ENCODE results near the gene SLC17A7. TPM values are rescaled to one million over a fixed set of nuclear protein-coding genes. Genes with fewer than 3 reads are reported as not detected.

SLC17A7 gene
- total RNA-seq, 1 experiment from 2014 or later: 1.6 TPM

DNA sequence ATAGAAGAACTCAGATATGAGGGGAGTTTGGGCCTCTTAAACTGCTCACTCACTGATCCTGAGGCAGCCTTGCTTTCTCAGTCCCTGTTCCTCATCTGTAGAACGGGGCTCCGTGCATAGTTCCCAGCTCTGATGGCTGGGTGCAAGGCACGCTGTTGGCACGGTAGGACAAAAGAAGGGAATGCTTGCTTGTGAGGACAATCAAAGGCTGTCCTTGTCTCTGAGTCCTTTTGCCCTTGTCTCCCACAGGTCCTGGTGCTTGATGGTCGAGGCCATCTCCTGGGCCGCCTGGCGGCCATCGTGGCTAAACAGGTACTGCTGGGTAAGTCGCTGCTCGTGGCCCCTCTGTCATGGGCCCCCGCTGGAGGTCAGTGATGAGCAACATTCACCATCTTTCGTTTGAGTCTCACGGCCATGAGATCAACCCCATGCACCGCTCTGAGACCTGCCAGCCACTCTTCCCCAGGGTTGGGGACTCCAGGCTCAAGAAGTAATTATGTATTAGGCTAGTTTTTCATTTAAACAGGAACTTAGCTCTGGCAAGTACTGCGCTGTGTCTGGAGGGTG, 48.4 kb upstream of the SLC17A7 start (continued):
- TF ChIP-seq, protein P1, sequence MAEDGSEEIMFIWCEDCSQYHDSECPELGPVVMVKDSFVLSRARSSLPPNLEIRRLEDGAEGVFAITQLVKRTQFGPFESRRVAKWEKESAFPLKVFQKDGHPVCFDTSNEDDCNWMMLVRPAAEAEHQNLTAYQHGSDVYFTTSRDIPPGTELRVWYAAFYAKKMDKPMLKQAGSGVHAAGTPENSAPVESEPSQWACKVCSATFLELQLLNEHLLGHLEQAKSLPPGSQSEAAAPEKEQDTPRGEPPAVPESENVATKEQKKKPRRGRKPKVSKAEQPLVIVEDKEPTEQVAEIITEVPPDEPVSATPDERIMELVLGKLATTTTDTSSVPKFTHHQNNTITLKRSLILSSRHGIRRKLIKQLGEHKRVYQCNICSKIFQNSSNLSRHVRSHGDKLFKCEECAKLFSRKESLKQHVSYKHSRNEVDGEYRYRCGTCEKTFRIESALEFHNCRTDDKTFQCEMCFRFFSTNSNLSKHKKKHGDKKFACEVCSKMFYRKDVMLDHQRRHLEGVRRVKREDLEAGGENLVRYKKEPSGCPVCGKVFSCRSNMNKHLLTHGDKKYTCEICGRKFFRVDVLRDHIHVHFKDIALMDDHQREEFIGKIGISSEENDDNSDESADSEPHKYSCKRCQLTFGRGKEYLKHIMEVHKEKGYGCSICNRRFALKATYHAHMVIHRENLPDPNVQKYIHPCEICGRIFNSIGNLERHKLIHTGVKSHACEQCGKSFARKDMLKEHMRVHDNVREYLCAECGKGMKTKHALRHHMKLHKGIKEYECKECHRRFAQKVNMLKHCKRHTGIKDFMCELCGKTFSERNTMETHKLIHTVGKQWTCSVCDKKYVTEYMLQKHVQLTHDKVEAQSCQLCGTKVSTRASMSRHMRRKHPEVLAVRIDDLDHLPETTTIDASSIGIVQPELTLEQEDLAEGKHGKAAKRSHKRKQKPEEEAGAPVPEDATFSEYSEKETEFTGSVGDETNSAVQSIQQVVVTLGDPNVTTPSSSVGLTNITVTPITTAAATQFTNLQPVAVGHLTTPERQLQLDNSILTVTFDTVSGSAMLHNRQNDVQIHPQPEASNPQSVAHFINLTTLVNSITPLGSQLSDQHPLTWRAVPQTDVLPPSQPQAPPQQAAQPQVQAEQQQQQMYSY (CRISPR knock-in tag; IDR thresholded peaks at IDR 0.05): no peak
- no peak for TF ChIP-seq TCF7 (CRISPR knock-in tag; IDR thresholded peaks at IDR 0.05; ENCODE audit: low read depth)
- TF ChIP-seq, protein P2, sequence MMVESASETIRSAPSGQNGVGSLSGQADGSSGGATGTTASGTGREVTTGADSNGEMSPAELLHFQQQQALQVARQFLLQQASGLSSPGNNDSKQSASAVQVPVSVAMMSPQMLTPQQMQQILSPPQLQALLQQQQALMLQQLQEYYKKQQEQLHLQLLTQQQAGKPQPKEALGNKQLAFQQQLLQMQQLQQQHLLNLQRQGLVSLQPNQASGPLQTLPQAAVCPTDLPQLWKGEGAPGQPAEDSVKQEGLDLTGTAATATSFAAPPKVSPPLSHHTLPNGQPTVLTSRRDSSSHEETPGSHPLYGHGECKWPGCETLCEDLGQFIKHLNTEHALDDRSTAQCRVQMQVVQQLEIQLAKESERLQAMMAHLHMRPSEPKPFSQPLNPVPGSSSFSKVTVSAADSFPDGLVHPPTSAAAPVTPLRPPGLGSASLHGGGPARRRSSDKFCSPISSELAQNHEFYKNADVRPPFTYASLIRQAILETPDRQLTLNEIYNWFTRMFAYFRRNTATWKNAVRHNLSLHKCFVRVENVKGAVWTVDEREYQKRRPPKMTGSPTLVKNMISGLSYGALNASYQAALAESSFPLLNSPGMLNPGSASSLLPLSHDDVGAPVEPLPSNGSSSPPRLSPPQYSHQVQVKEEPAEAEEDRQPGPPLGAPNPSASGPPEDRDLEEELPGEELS (CRISPR knock-in tag; IDR thresholded peaks at IDR 0.05): no peak
- TF ChIP-seq, protein P3, sequence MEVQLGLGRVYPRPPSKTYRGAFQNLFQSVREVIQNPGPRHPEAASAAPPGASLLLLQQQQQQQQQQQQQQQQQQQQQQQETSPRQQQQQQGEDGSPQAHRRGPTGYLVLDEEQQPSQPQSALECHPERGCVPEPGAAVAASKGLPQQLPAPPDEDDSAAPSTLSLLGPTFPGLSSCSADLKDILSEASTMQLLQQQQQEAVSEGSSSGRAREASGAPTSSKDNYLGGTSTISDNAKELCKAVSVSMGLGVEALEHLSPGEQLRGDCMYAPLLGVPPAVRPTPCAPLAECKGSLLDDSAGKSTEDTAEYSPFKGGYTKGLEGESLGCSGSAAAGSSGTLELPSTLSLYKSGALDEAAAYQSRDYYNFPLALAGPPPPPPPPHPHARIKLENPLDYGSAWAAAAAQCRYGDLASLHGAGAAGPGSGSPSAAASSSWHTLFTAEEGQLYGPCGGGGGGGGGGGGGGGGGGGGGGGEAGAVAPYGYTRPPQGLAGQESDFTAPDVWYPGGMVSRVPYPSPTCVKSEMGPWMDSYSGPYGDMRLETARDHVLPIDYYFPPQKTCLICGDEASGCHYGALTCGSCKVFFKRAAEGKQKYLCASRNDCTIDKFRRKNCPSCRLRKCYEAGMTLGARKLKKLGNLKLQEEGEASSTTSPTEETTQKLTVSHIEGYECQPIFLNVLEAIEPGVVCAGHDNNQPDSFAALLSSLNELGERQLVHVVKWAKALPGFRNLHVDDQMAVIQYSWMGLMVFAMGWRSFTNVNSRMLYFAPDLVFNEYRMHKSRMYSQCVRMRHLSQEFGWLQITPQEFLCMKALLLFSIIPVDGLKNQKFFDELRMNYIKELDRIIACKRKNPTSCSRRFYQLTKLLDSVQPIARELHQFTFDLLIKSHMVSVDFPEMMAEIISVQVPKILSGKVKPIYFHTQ (CRISPR knock-in tag; IDR thresholded peaks at IDR 0.05): 0 out of 2 replicates have a peak, but pooled peaks have one; percentile 16
- TF ChIP-seq, protein P4, sequence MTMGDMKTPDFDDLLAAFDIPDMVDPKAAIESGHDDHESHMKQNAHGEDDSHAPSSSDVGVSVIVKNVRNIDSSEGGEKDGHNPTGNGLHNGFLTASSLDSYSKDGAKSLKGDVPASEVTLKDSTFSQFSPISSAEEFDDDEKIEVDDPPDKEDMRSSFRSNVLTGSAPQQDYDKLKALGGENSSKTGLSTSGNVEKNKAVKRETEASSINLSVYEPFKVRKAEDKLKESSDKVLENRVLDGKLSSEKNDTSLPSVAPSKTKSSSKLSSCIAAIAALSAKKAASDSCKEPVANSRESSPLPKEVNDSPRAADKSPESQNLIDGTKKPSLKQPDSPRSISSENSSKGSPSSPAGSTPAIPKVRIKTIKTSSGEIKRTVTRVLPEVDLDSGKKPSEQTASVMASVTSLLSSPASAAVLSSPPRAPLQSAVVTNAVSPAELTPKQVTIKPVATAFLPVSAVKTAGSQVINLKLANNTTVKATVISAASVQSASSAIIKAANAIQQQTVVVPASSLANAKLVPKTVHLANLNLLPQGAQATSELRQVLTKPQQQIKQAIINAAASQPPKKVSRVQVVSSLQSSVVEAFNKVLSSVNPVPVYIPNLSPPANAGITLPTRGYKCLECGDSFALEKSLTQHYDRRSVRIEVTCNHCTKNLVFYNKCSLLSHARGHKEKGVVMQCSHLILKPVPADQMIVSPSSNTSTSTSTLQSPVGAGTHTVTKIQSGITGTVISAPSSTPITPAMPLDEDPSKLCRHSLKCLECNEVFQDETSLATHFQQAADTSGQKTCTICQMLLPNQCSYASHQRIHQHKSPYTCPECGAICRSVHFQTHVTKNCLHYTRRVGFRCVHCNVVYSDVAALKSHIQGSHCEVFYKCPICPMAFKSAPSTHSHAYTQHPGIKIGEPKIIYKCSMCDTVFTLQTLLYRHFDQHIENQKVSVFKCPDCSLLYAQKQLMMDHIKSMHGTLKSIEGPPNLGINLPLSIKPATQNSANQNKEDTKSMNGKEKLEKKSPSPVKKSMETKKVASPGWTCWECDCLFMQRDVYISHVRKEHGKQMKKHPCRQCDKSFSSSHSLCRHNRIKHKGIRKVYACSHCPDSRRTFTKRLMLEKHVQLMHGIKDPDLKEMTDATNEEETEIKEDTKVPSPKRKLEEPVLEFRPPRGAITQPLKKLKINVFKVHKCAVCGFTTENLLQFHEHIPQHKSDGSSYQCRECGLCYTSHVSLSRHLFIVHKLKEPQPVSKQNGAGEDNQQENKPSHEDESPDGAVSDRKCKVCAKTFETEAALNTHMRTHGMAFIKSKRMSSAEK (CRISPR knock-in tag; IDR thresholded peaks at IDR 0.05; ENCODE audit: borderline replicate concordance): peak; percentile 64; the same call in 1 of the 2 replicates
- no peak for TF ChIP-seq FOXK1 (CRISPR knock-in tag; IDR thresholded peaks at IDR 0.05)

DNA sequence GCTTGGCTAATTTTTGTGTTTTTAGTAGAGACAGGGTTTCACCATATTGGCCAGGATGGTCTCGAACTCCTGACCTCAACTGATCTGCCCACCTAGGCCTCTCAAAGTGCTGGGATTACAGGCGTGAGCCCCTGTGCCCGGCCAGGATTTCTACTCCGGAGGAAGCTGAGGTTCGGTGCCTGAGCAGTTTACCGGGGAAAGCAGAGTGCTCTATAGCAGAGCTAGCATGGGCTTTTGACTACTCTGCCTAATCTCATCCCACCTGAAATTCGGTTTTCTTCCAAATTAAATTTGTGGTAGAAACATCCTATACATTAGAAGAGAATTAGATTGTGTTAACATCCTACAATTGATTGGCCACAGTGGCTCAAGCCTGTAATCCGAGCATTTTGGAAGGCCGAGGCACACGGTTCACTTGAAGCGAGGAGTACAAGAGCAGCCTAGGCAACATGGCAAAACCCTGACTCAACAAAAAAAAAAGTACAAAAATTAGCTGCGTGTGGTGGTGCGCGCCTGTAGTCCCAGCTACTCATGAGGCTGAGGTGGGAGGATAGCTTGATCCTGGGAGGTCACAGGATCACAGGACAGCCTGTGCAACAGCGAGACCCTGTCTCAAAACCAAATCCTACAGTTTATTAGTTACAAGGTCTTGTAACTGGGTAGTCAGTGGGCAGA, 47.7 kb upstream of the SLC17A7 start:
- no peaks in the 10 kb centered on the region for H3K9me3 Mint-ChIP-seq
- peak overlapping the region; percentile 97 for H3K4me3 Mint-ChIP-seq
- DNase-seq (ENCODE audit: low spot score): no peak
- peaks cover 55% of the 10 kb centered on the region for H3K36me3 Mint-ChIP-seq
- H3K27me3 Mint-ChIP-seq (ENCODE audit: low read depth): peaks cover 6% of the 10 kb centered on the region; the same call in 1 of the 2 replicates
- H3K27ac Mint-ChIP-seq: peak overlapping the region; percentile 96
- CTCF ChIA-PET: interaction anchor here (0.6 to 1.2 kb wide), 2 partner anchors 13 to 47 kb away, joined by 3 to 5 read pairs; no protein-coding TSS in a partner anchor
- peaks cover 20% of the 10 kb centered on the region for H3K4me1 Mint-ChIP-seq
- POLR2A ChIA-PET: no interaction called here
- ATAC-seq: no peak
- TF ChIP-seq, protein P5, sequence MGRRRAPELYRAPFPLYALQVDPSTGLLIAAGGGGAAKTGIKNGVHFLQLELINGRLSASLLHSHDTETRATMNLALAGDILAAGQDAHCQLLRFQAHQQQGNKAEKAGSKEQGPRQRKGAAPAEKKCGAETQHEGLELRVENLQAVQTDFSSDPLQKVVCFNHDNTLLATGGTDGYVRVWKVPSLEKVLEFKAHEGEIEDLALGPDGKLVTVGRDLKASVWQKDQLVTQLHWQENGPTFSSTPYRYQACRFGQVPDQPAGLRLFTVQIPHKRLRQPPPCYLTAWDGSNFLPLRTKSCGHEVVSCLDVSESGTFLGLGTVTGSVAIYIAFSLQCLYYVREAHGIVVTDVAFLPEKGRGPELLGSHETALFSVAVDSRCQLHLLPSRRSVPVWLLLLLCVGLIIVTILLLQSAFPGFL (CRISPR knock-in tag; IDR thresholded peaks at IDR 0.05; ENCODE audit: borderline replicate concordance): no peak
- TF ChIP-seq, protein P6, sequence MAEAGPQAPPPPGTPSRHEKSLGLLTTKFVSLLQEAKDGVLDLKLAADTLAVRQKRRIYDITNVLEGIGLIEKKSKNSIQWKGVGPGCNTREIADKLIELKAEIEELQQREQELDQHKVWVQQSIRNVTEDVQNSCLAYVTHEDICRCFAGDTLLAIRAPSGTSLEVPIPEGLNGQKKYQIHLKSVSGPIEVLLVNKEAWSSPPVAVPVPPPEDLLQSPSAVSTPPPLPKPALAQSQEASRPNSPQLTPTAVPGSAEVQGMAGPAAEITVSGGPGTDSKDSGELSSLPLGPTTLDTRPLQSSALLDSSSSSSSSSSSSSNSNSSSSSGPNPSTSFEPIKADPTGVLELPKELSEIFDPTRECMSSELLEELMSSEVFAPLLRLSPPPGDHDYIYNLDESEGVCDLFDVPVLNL (CRISPR knock-in tag; IDR thresholded peaks at IDR 0.05; ENCODE audit: borderline replicate concordance, low read depth): no peak
- TF ChIP-seq, protein P4 (CRISPR knock-in tag; IDR thresholded peaks at IDR 0.05; ENCODE audit: borderline replicate concordance): no peak
- TF ChIP-seq, protein P7, sequence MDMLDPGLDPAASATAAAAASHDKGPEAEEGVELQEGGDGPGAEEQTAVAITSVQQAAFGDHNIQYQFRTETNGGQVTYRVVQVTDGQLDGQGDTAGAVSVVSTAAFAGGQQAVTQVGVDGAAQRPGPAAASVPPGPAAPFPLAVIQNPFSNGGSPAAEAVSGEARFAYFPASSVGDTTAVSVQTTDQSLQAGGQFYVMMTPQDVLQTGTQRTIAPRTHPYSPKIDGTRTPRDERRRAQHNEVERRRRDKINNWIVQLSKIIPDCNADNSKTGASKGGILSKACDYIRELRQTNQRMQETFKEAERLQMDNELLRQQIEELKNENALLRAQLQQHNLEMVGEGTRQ (CRISPR knock-in tag; IDR thresholded peaks at IDR 0.05): no peak

Measured in WTC11 (cell line).